GM12878 (cell line): ENCODE data around the gene PTPN2. TPM values are rescaled to one million over a fixed set of nuclear protein-coding genes. Genes with fewer than 3 reads are reported as not detected.

ENCODE experiments used
- ATAC-seq: fragments of 200-7000 bp; cut with Tn5 transposase; 3 replicates; pipeline ENCODE4 v1.9.1; 2020; ENCODE audit warnings: mild to moderate bottlenecking, moderate library complexity
- BruUV-seq: library from RNA; stranded (reverse); fragments of 400-500 nt; replicated peaks from 2 replicates; lab custom pipeline; 2021; lab: Mats Ljungman, UMichigan
- CTCF ChIA-PET: fragments of 300-600 bp; sonication (Branson Sonifier 250); formaldehyde crosslinking; extraction: SDS; loops from one replicate; lab custom pipeline; 2021; ENCODE audit warnings: inconsistent platforms; lab: Yijun Ruan, JAX
- POLR2A ChIA-PET: fragments of 350-600 bp; formaldehyde crosslinking; extraction: SDS; loops from one replicate; lab custom pipeline; 2021; ENCODE audit warnings: inconsistent platforms; lab: Charles Lee
- RAD21 ChIA-PET: fragments of 300-600 bp; sonication (Branson Sonifier 250); formaldehyde crosslinking; loops from one replicate; lab custom pipeline; 2023; ENCODE audit warnings: antibody characterized with exemption; ENCODE audit not compliant: unreplicated experiment; lab: Charles Lee
- SMC1A ChIA-PET: fragments of 300-600 bp; sonication (Branson Sonifier 250); formaldehyde crosslinking; loops from one replicate; lab custom pipeline; 2023; ENCODE audit not compliant: unreplicated experiment, uncharacterized antibody; lab: Charles Lee
- DNase-seq: peaks from one replicate; pipeline ENCODE4 v3.0.0-alpha.2; 2011; ENCODE audit warnings: low read depth, low spot score
- FAIRE-seq: peaks from 3 replicates; lab custom pipeline; 2011; peaks lifted over from hg19 to GRCh38; lab: Jason Lieb, UNC
- H2AFZ ChIP-seq: 2 replicates; pipeline ENCODE4 v1.6.0; 2011; ENCODE audit warnings: low read depth, low read length, control low read depth; ENCODE audit not compliant: control insufficient read depth
- H3K27ac ChIP-seq: 2 replicates; pipeline ENCODE4 v1.5.1; 2011; ENCODE audit warnings: control low read depth; ENCODE audit not compliant: control insufficient read depth, insufficient read depth
- H3K27me3 ChIP-seq, 2 experiments: replicated peaks in 1 of 2; 2 replicates each; pipeline versions ENCODE4 v1.6.0 to v1.6.1; 2011; ENCODE audit warnings: low read length in 1 of 2; ENCODE audit not compliant: control insufficient read depth in 2 of 2, insufficient read depth in 2 of 2
- H3K36me3 ChIP-seq, 2 experiments: 2 replicates each; pipeline ENCODE4 v1.5.1; 2011; ENCODE audit warnings: low read length in 1 of 2; ENCODE audit not compliant: control insufficient read depth in 2 of 2, insufficient read depth in 2 of 2
- H3K4me1 ChIP-seq: 2 replicates; pipeline ENCODE4 v1.6.1; 2011; ENCODE audit warnings: mild to moderate bottlenecking, low read length, moderate library complexity, mixed read lengths; ENCODE audit not compliant: control insufficient read depth, insufficient read depth
- H3K4me2 ChIP-seq: 2 replicates; pipeline ENCODE4 v1.6.0; 2011; ENCODE audit warnings: control low read depth; ENCODE audit not compliant: control insufficient read depth, insufficient read depth
- H3K4me3 ChIP-seq: fragments of 200-600 bp; sonication (generic); 2 replicates; pipeline ENCODE4 v1.5.1; 2016
- H3K79me2 ChIP-seq: 2 replicates; pipeline ENCODE4 v1.6.0; 2011; ENCODE audit warnings: low read length; ENCODE audit not compliant: control insufficient read depth, insufficient read depth
- H3K9ac ChIP-seq: 2 replicates; pipeline ENCODE4 v1.8.0; 2011; ENCODE audit warnings: low read length, control low read depth, mixed read lengths; ENCODE audit not compliant: control insufficient read depth, insufficient read depth
- H3K9me3 ChIP-seq: replicated peaks from 3 replicates; pipeline ENCODE4 v1.5.1; 2011; ENCODE audit warnings: mild to moderate bottlenecking, low read length; ENCODE audit not compliant: control insufficient read depth, insufficient read depth
- H4K20me1 ChIP-seq: 2 replicates; pipeline ENCODE4 v1.6.0; 2011; ENCODE audit not compliant: control insufficient read depth, insufficient read depth
- BCL3 ChIP-seq: IDR thresholded peaks from 2 replicates; pipeline ENCODE4 v1.6.1; 2011; ENCODE audit warnings: borderline replicate concordance, low read depth, mild to moderate bottlenecking, moderate library complexity, low read length; ENCODE audit not compliant: insufficient read depth, poor library complexity, severe bottlenecking
- CBX5 ChIP-seq: sonication (generic); IDR thresholded peaks from 2 replicates; pipeline ENCODE4 v1.6.1; 2016; ENCODE audit warnings: low read depth, moderate library complexity, mild to moderate bottlenecking, inconsistent platforms
- CUX1 ChIP-seq: IDR thresholded peaks from 2 replicates; pipeline ENCODE4 v1.6.1; 2012; ENCODE audit warnings: improper control_type of control experiment, low read depth, low read length; ENCODE audit not compliant: insufficient replicate concordance
- HDAC6 ChIP-seq: fragments of 200-600 bp; sonication (generic); IDR thresholded peaks from one replicate; pipeline ENCODE4 v1.8.0; 2017; ENCODE audit warnings: antibody characterized with exemption; ENCODE audit not compliant: unreplicated experiment
- JUNB ChIP-seq: IDR thresholded peaks from 2 replicates; pipeline ENCODE4 v1.6.1; 2016; ENCODE audit warnings: antibody characterized with exemption, mild to moderate bottlenecking
- KLF5 ChIP-seq: fragments of 450-650 bp; IDR thresholded peaks from 2 replicates; pipeline ENCODE4 v1.6.1; 2014; ENCODE audit warnings: mild to moderate bottlenecking; ENCODE audit not compliant: partially characterized antibody
- MTA2 ChIP-seq: fragments of 450-650 bp; IDR thresholded peaks from 2 replicates; pipeline ENCODE4 v1.6.1; 2016; ENCODE audit warnings: low read depth, mild to moderate bottlenecking, moderate library complexity
- NBN ChIP-seq: fragments of 450-650 bp; IDR thresholded peaks from 2 replicates; pipeline ENCODE4 v1.6.1; 2016
- NKRF ChIP-seq: fragments of 450-650 bp; conservative IDR thresholded peaks from 2 replicates; pipeline ENCODE4 v1.6.1; 2017; ENCODE audit warnings: mild to moderate bottlenecking, moderate library complexity
- RAD21 ChIP-seq: IDR thresholded peaks from 2 replicates; pipeline ENCODE4 v1.6.1; 2011; ENCODE audit warnings: mild to moderate bottlenecking, low read depth, low read length, moderate library complexity; ENCODE audit not compliant: insufficient read depth
- RCOR1 ChIP-seq: conservative IDR thresholded peaks from 2 replicates; pipeline ENCODE4 v1.6.1; 2012; ENCODE audit warnings: low read depth, low read length, improper control_type of control experiment
- SIX5 ChIP-seq: IDR thresholded peaks from 2 replicates; pipeline ENCODE4 v1.6.1; 2011; ENCODE audit warnings: mild to moderate bottlenecking, low read depth, low read length, moderate library complexity; ENCODE audit not compliant: severe bottlenecking
- SMAD5 ChIP-seq: IDR thresholded peaks from 2 replicates; pipeline ENCODE4 v1.6.1; 2016; ENCODE audit warnings: antibody characterized with exemption, low read depth
- SMC3 ChIP-seq: IDR thresholded peaks from 2 replicates; pipeline ENCODE4 v1.6.1; 2011; ENCODE audit warnings: low read length, improper control_type of control experiment, borderline replicate concordance
- USF1 ChIP-seq: IDR thresholded peaks from 2 replicates; pipeline ENCODE4 v1.6.1; 2011; ENCODE audit warnings: borderline replicate concordance, low read depth, mild to moderate bottlenecking, moderate library complexity, mixed read lengths, low read length; ENCODE audit not compliant: insufficient read depth; ENCODE audit errors: extremely low read length
- WGBS: methylation state at CpG from one replicate; pipeline ENCODE4 v1.1.6; 2016; ENCODE audit warnings: low lambda C conversion rate; ENCODE audit not compliant: insufficient replicate concordance, insufficient coverage; ENCODE audit errors: missing lambda C conversion rate; 5-methylcytosine and 5-hydroxymethylcytosine counted together
- in situ Hi-C: fragments of 300-500 bp; cut with MboI; formaldehyde crosslinking; loops from 9 replicates; pipeline ENCODE4 v1.14.3; 2018; ENCODE audit warnings: mixed read lengths
- intact Hi-C: fragments of 100-400 bp; cut with micrococcal nuclease; formaldehyde crosslinking; loops from one replicate; pipeline ENCODE4 v1.14.2; 2022; ENCODE audit not compliant: unreplicated experiment
- polyA plus RNA-seq, 11 experiments: library from polyadenylated mRNA; depleted of rRNA in 4 of 11; unstranded in 6 of 11; stranded (reverse) in 5 of 11; fragments of >200 nt; fragmentation: Nextera tagmentation in 4 of 11; fragmentation: Illumina TruSeq in 1 of 11; extraction: Ambion mirVana in 4 of 11; extraction: Trizol in 1 of 11; gene quantifications; 1 replicate in 1 of 11; 2 replicates in 10 of 11; pipeline versions ENCODE4 v1.2.1 to v1.2.3, GENCODE V29; 2011 to 2016; ENCODE audit warnings: inconsistent platforms in 2 of 11, missing spikeins in 2 of 11, low read depth in 1 of 11
- total RNA-seq, 4 experiments: library from RNA; depleted of rRNA in 3 of 4; stranded (reverse); fragments of >200 nt in 3 of 4; fragmentation: Illumina TruSeq in 1 of 4; extraction: Trizol in 1 of 4; gene quantifications; 2 replicates each; pipeline versions ENCODE4 v1.2.1 to v1.2.3, GENCODE V29; 2013 to 2021

Gene PTPN2
- total and polyA plus RNA-seq, 10 of the 15 experiments (the other 5 are each of a cell fraction or from before 2014, with no cell fraction given) = 46.5 to 86.7 (median 64.6) TPM

- ChIA-PET SMC1A (interaction anchor here (0.9 to 2.2 kb wide), 5 partner anchors 22 to 66 kb away, joined by 3 to 5 read pairs (median 3); no protein-coding TSS in a partner anchor), CTCF (interaction anchor here (1.2 to 1.5 kb wide), 2 partner anchors 9 to 118 kb away, joined by 4 to 6 read pairs; no protein-coding TSS in a partner anchor), RAD21 (interaction anchor here (1.1 kb wide), 1 partner anchor 74 kb away, joined by 3 read pairs; no protein-coding TSS in a partner anchor), POLR2A (no interaction called here)
- no peak for DNase-seq
- Histone ChIP-seq H3K79me2 (no peaks in the 10 kb centered on the region), H2AFZ (no peak overlapping the region), H3K27ac (no peak overlapping the region), H3K9me3 (no peaks in the 10 kb centered on the region), H3K4me2 (no peak overlapping the region), H3K4me3 (no peak overlapping the region), H3K36me3 (peaks cover 3 to 14% of the 10 kb centered on the region in 2 experiments), H4K20me1 (no peaks in the 10 kb centered on the region), H3K4me1 (peaks cover 11% of the 10 kb centered on the region), H3K27me3 (no peaks in the 10 kb centered on the region), H3K9ac (no peak overlapping the region)
- in situ Hi-C loops (no loop called here), intact Hi-C loops (no loop called here)
- no peak for FAIRE-seq
- no TSS peak for BruUV-seq
- TF ChIP-seq RCOR1 (no peak), CBX5 (no peak), HDAC6 (no peak), MTA2 (no peak), RAD21 (no peak), KLF5 (no peak), NBN (no peak), SIX5 (no peak), CUX1 (no peak), SMC3 (no peak), BCL3 (no peak), USF1 (no peak), SMAD5 (no peak), NKRF (no peak), JUNB (no peak)
- no peak for ATAC-seq
- 91% methylated on average over 2 of the region's 2 CpGs for WGBS
These were observed 67.6 kb downstream of the PTPN2 start for GRCh38 chr18:12816451-12816850.
